ENCODE data around the gene SH3RF3.

Gene SH3RF3

GRCh38 chr2:109201465-109202327, 72.7 kb downstream of the SH3RF3 start:
- no peak for DNase-seq (ENCODE audit: low read depth)

GRCh38 chr2:109202486-109202885, 73.5 kb downstream of the SH3RF3 start:
- no peak for DNase-seq (ENCODE audit: low read depth)

GRCh38 chr2:109203246-109204011, 74.4 kb downstream of the SH3RF3 start:
- no peak for DNase-seq (ENCODE audit: low read depth)

- DNase-seq (ENCODE audit: low read depth) = no peak
Measured at GRCh38 chr2:109204412-109204811, 75.4 kb downstream of the SH3RF3 start.

GRCh38 chr2:109205447-109205846, 76.4 kb downstream of the SH3RF3 start:
- DNase-seq (ENCODE audit: low read depth) = no peak

GRCh38 chr2:109206569-109207146, 77.7 kb downstream of the SH3RF3 start:
- no peak for DNase-seq (ENCODE audit: low read depth)

GRCh38 chr2:109207176-109207575, 78.2 kb downstream of the SH3RF3 start:
- no peak for DNase-seq (ENCODE audit: low read depth)

- DNase-seq (ENCODE audit: low read depth) = no peak
Measured at GRCh38 chr2:109208071-109208950, 79.3 kb downstream of the SH3RF3 start.

GRCh38 chr2:109208951-109209335, 79.9 kb downstream of the SH3RF3 start:
- DNase-seq (ENCODE audit: low read depth) = no peak

- no peak for DNase-seq (ENCODE audit: low read depth)
Measured at GRCh38 chr2:109209412-109209811, 80.4 kb downstream of the SH3RF3 start.

GRCh38 chr2:109209941-109210340, 80.9 kb downstream of the SH3RF3 start:
- no peak for DNase-seq (ENCODE audit: low read depth)

GRCh38 chr2:109210431-109211200, 81.6 kb downstream of the SH3RF3 start:
- DNase-seq (ENCODE audit: low read depth) = no peak

- DNase-seq (ENCODE audit: low read depth) = no peak
Measured at GRCh38 chr2:109211315-109211714, 82.3 kb downstream of the SH3RF3 start.

GRCh38 chr2:109212836-109213563, 84.0 kb downstream of the SH3RF3 start:
- no peak for DNase-seq (ENCODE audit: low read depth)

GRCh38 chr2:109213646-109214433, 84.8 kb downstream of the SH3RF3 start:
- DNase-seq (ENCODE audit: low read depth) = peak; percentile 43

GRCh38 chr2:109214651-109215371, 85.8 kb downstream of the SH3RF3 start:
- DNase-seq (ENCODE audit: low read depth) = no peak

GRCh38 chr2:109215866-109216265, 86.9 kb downstream of the SH3RF3 start:
- DNase-seq (ENCODE audit: low read depth) = no peak

GRCh38 chr2:109216332-109216731, 87.3 kb downstream of the SH3RF3 start:
- DNase-seq (ENCODE audit: low read depth) = no peak
